Measurements from ENCODE around the gene FBLIM1. TPM values are rescaled to one million over a fixed set of nuclear protein-coding genes. Genes with fewer than 3 reads are reported as not detected.

The FBLIM1 gene
- total RNA-seq, 1 experiment from 2014 or later, result 64.7 TPM

DNA sequence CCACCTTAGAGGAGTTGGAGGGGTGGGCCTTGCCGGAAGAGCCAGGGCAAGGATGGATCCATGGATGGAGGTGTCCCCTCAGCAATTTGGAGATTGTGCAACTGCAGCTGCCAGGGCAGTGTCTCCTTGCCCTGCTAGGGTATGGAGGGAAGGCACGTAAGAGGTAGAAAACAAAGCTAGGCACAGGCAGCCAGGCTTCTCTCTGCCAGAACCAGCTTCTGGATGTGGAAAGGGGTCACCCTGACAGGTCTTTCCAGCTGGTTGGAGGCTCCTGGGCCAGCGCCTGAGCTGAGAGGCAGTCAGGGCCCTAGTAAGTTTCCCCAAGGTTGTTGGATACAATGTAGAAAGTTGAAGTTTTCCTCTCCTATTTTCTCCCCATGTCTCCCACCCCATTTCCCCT is 37.7 kb upstream of the FBLIM1 start:
- no peak overlapping the region for H3K4me3 Mint-ChIP-seq
- no peak for DNase-seq
- H3K36me3 Mint-ChIP-seq (ENCODE audit: insufficient read depth in 1 of 3, low read depth in 3 of 3), result peaks cover 19 to 58% (median 43%) of the 10 kb centered on the region in 3 experiments
- Histone ChIP-seq H3K4me2 (ENCODE audit: insufficient read depth, insufficient read length, low read length) (no peak overlapping the region), H4K5ac (ENCODE audit: insufficient read length, low read depth, low read length) (no peak overlapping the region), H4K20me1 (ENCODE audit: control insufficient read depth, insufficient read depth, insufficient read length) (no peaks in the 10 kb centered on the region), H3K14ac (ENCODE audit: insufficient read depth, low read length) (no peak overlapping the region), H3K79me2 (ENCODE audit: insufficient read depth, low read length) (no peaks in the 10 kb centered on the region), H2AFZ (ENCODE audit: low read length) (no peak overlapping the region), H2AK5ac (ENCODE audit: insufficient read length, low read length) (no peak overlapping the region), H3K18ac (ENCODE audit: insufficient read length, low read depth, low read length) (no peak overlapping the region), H3K23me2 (ENCODE audit: insufficient read length, low read depth, low read length, poor library complexity, severe bottlenecking) (no peaks in the 10 kb centered on the region), H3T11ph (ENCODE audit: low read length) (no peak overlapping the region), H4K91ac (ENCODE audit: insufficient read length, low read depth, low read length) (no peak overlapping the region), H3K4me1 (ENCODE audit: insufficient read depth, low read length) (no peaks in the 10 kb centered on the region), H2BK120ac (ENCODE audit: low read depth, low read length, poor library complexity, severe bottlenecking) (no peak overlapping the region), H2BK5ac (ENCODE audit: insufficient read length, low read length) (no peak overlapping the region), H3K4ac (ENCODE audit: low read depth, low read length) (no peak overlapping the region), H3K9me3 (ENCODE audit: control insufficient read depth, low read depth, low read length) (no peaks in the 10 kb centered on the region), H3K56ac (ENCODE audit: insufficient read length, low read depth, low read length) (no peak overlapping the region), H2BK15ac (ENCODE audit: low read depth, low read length) (no peak overlapping the region), H4K8ac (replicated peaks; ENCODE audit: insufficient read length, low read depth, low read length) (no peak overlapping the region), H3K9ac (ENCODE audit: extremely low read depth, insufficient read length, low read length) (no peak overlapping the region), H3K27ac (ENCODE audit: insufficient read length, low read depth, low read length) (no peak overlapping the region), H3K23ac (ENCODE audit: insufficient read length, low read depth, low read length) (no peak overlapping the region), H2BK12ac (ENCODE audit: insufficient read length, low read depth, low read length) (no peak overlapping the region), H3K27me3 (ENCODE audit: insufficient read depth, low read length) (no peaks in the 10 kb centered on the region), H2BK20ac (ENCODE audit: low read depth, low read length, poor library complexity, severe bottlenecking) (no peak overlapping the region), H3K79me1 (ENCODE audit: insufficient read depth, low read depth, low read length, poor library complexity, severe bottlenecking) (no peaks in the 10 kb centered on the region)
- H3K27ac Mint-ChIP-seq, result no peak overlapping the region
- no peaks in the 10 kb centered on the region for H3K9me3 Mint-ChIP-seq
- TF ChIP-seq, protein P1, sequence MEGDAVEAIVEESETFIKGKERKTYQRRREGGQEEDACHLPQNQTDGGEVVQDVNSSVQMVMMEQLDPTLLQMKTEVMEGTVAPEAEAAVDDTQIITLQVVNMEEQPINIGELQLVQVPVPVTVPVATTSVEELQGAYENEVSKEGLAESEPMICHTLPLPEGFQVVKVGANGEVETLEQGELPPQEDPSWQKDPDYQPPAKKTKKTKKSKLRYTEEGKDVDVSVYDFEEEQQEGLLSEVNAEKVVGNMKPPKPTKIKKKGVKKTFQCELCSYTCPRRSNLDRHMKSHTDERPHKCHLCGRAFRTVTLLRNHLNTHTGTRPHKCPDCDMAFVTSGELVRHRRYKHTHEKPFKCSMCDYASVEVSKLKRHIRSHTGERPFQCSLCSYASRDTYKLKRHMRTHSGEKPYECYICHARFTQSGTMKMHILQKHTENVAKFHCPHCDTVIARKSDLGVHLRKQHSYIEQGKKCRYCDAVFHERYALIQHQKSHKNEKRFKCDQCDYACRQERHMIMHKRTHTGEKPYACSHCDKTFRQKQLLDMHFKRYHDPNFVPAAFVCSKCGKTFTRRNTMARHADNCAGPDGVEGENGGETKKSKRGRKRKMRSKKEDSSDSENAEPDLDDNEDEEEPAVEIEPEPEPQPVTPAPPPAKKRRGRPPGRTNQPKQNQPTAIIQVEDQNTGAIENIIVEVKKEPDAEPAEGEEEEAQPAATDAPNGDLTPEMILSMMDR (conservative IDR thresholded peaks at IDR 0.05), result no peak
- H3K4me1 Mint-ChIP-seq, result 0 out of 4 replicates have a peak, but pooled peaks cover 0 to 3% of the 10 kb centered on the region in 2 experiments
- WGBS (ENCODE audit: extremely low coverage, insufficient read length, low lambda C conversion rate), result no CpG with 5 or more reads among the region's 3 CpGs
- no peaks in the 10 kb centered on the region for H3K27me3 Mint-ChIP-seq (ENCODE audit: low read depth)
